Measurements from ENCODE around the gene RNLS.
A peak's percentile ranks its signal among the peaks of the same experiment; 100 is the strongest.
"Not testable (repeated sequence)": the region's sequence is repeated elsewhere in the genome, so short reads cannot be mapped to it uniquely, and the experiment has no call there.

The RNLS gene

GRCh38 chr10:88288320-88289059 is 294.6 kb downstream of the RNLS start:
- DNase-seq, result no peak

- no peak for DNase-seq
Observed at GRCh38 chr10:88286030-88286429, 297.1 kb downstream of the RNLS start.

- DNase-seq, result peak; percentile 79
Observed at GRCh38 chr10:88281592-88282347, 301.3 kb downstream of the RNLS start.

- DNase-seq, result no peak
Observed at GRCh38 chr10:88280518-88280917, 302.6 kb downstream of the RNLS start.

GRCh38 chr10:88278912-88279311 is 304.2 kb downstream of the RNLS start:
- DNase-seq, result no peak

- DNase-seq, result not testable (repeated sequence)
Observed at GRCh38 chr10:88276945-88277344, 306.2 kb downstream of the RNLS start.

- no peak for DNase-seq
Observed at GRCh38 chr10:88274286-88274685, 308.8 kb downstream of the RNLS start.

GRCh38 chr10:88273567-88273966 is 309.6 kb downstream of the RNLS start:
- DNase-seq, result no peak

- DNase-seq, result peak; percentile 36
Observed at GRCh38 chr10:88271761-88272543, 311.2 kb downstream of the RNLS start.

- peak; percentile 14 for DNase-seq
Observed at GRCh38 chr10:88270871-88271713, 312.0 kb downstream of the RNLS start.

GRCh38 chr10:88270061-88270808 is 312.9 kb downstream of the RNLS start:
- DNase-seq, result no peak

- no peak for DNase-seq
Observed at GRCh38 chr10:88262591-88263234, 320.4 kb downstream of the RNLS start.

GRCh38 chr10:88261152-88261551 is 322.0 kb downstream of the RNLS start:
- DNase-seq, result no peak

GRCh38 chr10:88260329-88261051 is 322.6 kb downstream of the RNLS start:
- no peak for DNase-seq

- DNase-seq, result no peak
Observed at GRCh38 chr10:88259381-88259780, 323.7 kb downstream of the RNLS start.

GRCh38 chr10:88256886-88257285 is 326.2 kb downstream of the RNLS start:
- no peak for DNase-seq

- DNase-seq, result no peak
Observed at GRCh38 chr10:88256013-88256680, 327.0 kb downstream of the RNLS start.

- DNase-seq, result peak; percentile 77
Observed at GRCh38 chr10:88254091-88254490, 329.0 kb downstream of the RNLS start.

- DNase-seq, result no peak
Observed at GRCh38 chr10:88253622-88254021, 329.5 kb downstream of the RNLS start.

GRCh38 chr10:88253128-88253527 is 330.0 kb downstream of the RNLS start:
- no peak for DNase-seq
